ENCODE data around the gene KAT8.

Gene KAT8

DNA sequence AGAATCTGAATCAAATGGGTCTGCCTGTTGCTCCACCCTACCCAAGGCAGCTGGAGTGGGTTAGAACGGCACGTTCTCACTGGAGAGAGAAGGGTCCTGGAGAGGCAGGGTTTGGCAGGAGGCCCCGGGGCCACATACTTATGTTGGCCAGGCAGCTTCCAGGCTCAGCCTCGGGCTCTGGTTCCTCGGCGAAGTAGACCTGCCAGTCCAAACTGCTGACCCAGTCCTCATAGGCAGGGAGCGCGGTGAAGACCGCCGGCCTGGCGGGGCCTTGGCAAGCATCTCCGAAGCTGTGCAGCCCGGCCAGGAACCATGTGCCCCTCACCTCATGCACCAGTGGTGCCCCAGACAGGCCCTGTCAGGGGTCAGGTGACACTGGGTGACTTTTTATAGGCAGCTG lies 33.5 kb upstream of the KAT8 start:
- no peak for DNase-seq (ENCODE audit: low read depth)
- TF ChIP-seq, protein P1, sequence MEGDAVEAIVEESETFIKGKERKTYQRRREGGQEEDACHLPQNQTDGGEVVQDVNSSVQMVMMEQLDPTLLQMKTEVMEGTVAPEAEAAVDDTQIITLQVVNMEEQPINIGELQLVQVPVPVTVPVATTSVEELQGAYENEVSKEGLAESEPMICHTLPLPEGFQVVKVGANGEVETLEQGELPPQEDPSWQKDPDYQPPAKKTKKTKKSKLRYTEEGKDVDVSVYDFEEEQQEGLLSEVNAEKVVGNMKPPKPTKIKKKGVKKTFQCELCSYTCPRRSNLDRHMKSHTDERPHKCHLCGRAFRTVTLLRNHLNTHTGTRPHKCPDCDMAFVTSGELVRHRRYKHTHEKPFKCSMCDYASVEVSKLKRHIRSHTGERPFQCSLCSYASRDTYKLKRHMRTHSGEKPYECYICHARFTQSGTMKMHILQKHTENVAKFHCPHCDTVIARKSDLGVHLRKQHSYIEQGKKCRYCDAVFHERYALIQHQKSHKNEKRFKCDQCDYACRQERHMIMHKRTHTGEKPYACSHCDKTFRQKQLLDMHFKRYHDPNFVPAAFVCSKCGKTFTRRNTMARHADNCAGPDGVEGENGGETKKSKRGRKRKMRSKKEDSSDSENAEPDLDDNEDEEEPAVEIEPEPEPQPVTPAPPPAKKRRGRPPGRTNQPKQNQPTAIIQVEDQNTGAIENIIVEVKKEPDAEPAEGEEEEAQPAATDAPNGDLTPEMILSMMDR (IDR thresholded peaks at IDR 0.05; ENCODE audit: control insufficient read depth, insufficient read depth, low read depth, low read length, missing control alignments): no peak
- H3K4me3 ChIP-seq (ENCODE audit: control insufficient read depth, low read depth, low read length): no peak overlapping the region

GRCh38 chr16:31084584-31085302 lies 32.7 kb upstream of the KAT8 start:
- DNase-seq (ENCODE audit: low read depth): no peak
- TF ChIP-seq, protein P1 (IDR thresholded peaks at IDR 0.05; ENCODE audit: control insufficient read depth, insufficient read depth, low read depth, low read length, missing control alignments): no peak
- H3K4me3 ChIP-seq (ENCODE audit: control insufficient read depth, low read depth, low read length): no peak overlapping the region

DNA sequence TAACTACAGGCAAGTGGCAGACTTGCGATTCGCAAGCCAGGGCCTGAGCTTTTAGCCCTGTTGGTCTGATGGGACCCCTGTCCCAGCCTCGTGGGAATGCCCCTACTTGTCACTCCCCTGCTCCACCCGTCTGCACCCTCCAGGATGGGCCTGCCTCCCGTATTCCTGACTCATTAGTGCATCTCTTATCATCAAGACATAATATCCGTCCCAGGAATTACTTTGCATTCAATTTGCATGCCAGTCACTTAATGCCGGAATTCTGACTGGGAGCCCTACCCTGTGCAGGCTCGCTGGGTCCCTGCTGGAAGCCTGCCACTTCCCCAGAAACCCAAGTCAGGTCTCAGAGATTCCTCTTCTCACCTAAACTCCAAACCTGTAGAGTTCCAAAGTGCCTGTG lies 32.1 kb upstream of the KAT8 start:
- TF ChIP-seq, protein P1 (IDR thresholded peaks at IDR 0.05; ENCODE audit: control insufficient read depth, insufficient read depth, low read depth, low read length, missing control alignments): no peak
- H3K4me3 ChIP-seq (ENCODE audit: control insufficient read depth, low read depth, low read length): no peak overlapping the region
- DNase-seq (ENCODE audit: low read depth): no peak

GRCh38 chr16:31085873-31086628 lies 31.4 kb upstream of the KAT8 start:
- no peak for DNase-seq (ENCODE audit: low read depth)
- TF ChIP-seq, protein P1 (IDR thresholded peaks at IDR 0.05; ENCODE audit: control insufficient read depth, insufficient read depth, low read depth, low read length, missing control alignments): no peak
- no peak overlapping the region for H3K4me3 ChIP-seq (ENCODE audit: control insufficient read depth, low read depth, low read length)

DNA sequence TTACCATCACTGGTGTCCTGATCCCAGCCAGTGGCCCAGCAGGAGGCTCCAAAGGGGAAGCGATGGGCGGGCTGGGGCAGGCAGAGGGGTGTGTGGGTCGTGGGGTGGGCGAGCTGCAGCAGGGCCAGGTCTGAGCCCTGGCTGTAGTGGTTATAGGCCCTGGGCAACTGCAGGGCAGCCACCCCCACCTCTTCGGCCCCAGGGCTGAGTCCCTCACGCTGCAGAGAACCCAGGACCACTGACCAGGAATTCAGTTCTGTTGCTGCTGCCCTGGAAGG lies 30.9 kb upstream of the KAT8 start:
- H3K4me3 ChIP-seq (ENCODE audit: control insufficient read depth, low read depth, low read length): no peak overlapping the region
- TF ChIP-seq, protein P1 (IDR thresholded peaks at IDR 0.05; ENCODE audit: control insufficient read depth, insufficient read depth, low read depth, low read length, missing control alignments): no peak
- no peak for DNase-seq (ENCODE audit: low read depth)

GRCh38 chr16:31087481-31087880 lies 30.0 kb upstream of the KAT8 start:
- no peak overlapping the region for H3K4me3 ChIP-seq (ENCODE audit: control insufficient read depth, low read depth, low read length)
- TF ChIP-seq, protein P1 (IDR thresholded peaks at IDR 0.05; ENCODE audit: control insufficient read depth, insufficient read depth, low read depth, low read length, missing control alignments): no peak
- DNase-seq (ENCODE audit: low read depth): no peak

Data from AG09309 (cell line).